ENCODE results near the gene SGSM2.

SGSM2 gene

DNA sequence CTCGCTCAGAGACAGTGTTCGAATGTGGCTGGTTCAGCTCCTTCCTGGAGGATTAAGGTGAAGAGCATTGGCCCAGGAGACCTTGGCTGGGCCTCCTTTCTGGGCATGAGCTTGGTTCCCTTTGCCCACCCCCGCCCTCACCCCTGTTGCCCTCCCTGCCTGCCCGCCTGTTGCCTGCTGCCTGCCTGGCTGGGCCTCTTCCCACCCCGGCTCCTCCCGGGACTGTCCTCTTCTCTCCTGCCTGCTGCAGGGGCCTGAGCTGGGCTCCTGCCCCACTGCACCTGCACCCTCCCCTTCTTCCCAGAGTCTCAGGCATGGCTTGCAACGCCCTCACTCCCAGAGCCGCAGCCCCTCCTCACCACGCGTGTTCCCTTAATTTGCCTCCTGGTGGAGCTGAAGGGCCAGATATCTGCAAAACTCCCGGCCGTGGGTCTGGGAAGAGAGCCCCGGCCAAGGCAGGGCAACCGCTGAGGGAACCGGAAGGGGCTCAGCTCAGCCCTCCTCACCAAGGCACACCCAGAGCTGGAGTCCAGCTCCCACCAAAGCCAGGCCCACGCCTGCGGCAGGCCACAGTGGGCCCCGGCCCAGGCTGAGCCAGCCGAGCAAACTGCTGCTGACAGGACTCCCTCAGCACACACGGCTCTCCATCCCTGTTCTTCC lies 32.4 kb downstream of the SGSM2 start:
- H3K4me3 ChIP-seq (replicated peaks; ENCODE audit: low read depth, low read length): no peak overlapping the region
- TF ChIP-seq, protein P1, sequence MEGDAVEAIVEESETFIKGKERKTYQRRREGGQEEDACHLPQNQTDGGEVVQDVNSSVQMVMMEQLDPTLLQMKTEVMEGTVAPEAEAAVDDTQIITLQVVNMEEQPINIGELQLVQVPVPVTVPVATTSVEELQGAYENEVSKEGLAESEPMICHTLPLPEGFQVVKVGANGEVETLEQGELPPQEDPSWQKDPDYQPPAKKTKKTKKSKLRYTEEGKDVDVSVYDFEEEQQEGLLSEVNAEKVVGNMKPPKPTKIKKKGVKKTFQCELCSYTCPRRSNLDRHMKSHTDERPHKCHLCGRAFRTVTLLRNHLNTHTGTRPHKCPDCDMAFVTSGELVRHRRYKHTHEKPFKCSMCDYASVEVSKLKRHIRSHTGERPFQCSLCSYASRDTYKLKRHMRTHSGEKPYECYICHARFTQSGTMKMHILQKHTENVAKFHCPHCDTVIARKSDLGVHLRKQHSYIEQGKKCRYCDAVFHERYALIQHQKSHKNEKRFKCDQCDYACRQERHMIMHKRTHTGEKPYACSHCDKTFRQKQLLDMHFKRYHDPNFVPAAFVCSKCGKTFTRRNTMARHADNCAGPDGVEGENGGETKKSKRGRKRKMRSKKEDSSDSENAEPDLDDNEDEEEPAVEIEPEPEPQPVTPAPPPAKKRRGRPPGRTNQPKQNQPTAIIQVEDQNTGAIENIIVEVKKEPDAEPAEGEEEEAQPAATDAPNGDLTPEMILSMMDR (IDR thresholded peaks at IDR 0.05; ENCODE audit: insufficient read depth, low read length, poor library complexity, severe bottlenecking): no peak
- no peak for DNase-seq (ENCODE audit: extremely low read depth, insufficient read length)
- H3K36me3 ChIP-seq (ENCODE audit: control insufficient read depth, insufficient read depth, low read length): peaks cover 2% of the 10 kb centered on the region
- H3K27me3 ChIP-seq (replicated peaks; ENCODE audit: control insufficient read depth, insufficient read depth, low read length): no peaks in the 10 kb centered on the region

DNA sequence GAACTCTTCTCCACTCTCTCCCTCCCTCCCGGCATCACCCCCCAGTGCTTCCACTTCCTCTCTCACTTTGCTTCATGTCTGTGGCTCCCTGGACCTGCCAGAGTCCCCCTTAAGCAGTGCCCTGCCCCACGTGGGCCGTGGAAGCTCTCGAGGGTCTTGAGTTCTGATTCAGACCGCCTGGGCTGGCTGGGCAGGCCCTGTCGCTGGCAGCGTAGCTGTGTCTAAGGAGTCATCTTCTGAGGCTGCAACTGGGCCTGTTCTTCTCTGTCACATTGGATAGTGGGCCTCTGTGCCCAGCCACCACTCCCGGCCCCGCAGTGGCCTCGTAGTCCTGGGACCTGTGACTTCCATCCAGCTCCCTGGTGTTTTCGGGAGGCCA lies 32.9 kb downstream of the SGSM2 start:
- Histone ChIP-seq H3K27me3 (replicated peaks; ENCODE audit: control insufficient read depth, insufficient read depth, low read length) (no peaks in the 10 kb centered on the region), H3K4me3 (replicated peaks; ENCODE audit: low read depth, low read length) (no peak overlapping the region), H3K36me3 (ENCODE audit: control insufficient read depth, insufficient read depth, low read length) (peaks cover 2% of the 10 kb centered on the region; the same call in 1 of the 2 replicates)
- TF ChIP-seq, protein P1 (IDR thresholded peaks at IDR 0.05; ENCODE audit: insufficient read depth, low read length, poor library complexity, severe bottlenecking): no peak
- no peak for DNase-seq (ENCODE audit: extremely low read depth, insufficient read length)

DNA sequence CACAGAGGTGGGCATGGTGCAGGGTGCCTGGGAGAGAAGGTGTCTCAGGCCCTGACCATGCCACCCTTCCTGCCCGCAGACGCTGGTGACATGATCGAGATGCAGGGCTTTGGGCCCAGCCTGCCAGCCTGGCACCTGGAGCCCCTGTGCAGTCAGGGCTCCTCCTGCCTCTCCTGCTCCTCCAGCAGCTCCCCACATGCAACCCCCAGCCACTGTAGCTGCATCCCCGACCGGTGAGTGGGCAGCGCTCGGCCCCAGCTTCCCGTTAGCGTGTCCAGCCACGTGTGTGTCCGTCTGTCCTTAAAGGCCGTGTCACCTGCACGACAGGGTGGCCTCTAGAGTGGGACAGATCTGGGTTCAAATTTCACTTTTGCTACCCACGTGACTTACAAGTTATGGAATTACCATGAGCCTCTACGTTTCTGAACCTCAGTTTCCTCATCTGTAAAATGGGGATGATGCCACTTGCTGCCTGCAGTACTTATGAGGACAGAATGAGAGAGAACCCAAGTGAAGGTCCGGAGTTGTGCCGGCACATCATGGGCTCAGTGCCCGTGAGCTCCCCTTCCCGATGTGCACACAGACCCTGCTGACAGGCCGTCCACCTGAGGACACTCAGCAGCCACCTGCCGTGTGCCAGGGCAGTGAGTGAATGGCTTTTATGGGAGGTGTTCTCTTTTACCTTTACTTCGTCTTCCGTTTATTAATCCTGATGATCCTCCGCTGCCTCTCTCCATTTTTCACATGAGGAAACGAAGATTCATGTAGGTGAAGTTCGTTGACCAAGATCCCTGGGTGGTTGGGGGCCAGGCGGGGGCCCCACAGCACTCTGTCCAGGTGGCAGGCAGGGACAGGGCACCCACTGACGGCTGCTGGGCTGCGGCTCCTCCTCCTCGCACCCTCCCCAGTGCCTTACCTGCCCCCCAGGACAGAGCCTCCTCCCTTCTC lies 34.2 kb downstream of the SGSM2 start:
- TF ChIP-seq, protein P1 (IDR thresholded peaks at IDR 0.05; ENCODE audit: insufficient read depth, low read length, poor library complexity, severe bottlenecking): no peak
- Histone ChIP-seq H3K4me3 (replicated peaks; ENCODE audit: low read depth, low read length) (no peak overlapping the region), H3K36me3 (ENCODE audit: control insufficient read depth, insufficient read depth, low read length) (peaks cover 2% of the 10 kb centered on the region; the same call in 1 of the 2 replicates), H3K27me3 (replicated peaks; ENCODE audit: control insufficient read depth, insufficient read depth, low read length) (no peaks in the 10 kb centered on the region)
- no peak for DNase-seq (ENCODE audit: extremely low read depth, insufficient read length)

DNA sequence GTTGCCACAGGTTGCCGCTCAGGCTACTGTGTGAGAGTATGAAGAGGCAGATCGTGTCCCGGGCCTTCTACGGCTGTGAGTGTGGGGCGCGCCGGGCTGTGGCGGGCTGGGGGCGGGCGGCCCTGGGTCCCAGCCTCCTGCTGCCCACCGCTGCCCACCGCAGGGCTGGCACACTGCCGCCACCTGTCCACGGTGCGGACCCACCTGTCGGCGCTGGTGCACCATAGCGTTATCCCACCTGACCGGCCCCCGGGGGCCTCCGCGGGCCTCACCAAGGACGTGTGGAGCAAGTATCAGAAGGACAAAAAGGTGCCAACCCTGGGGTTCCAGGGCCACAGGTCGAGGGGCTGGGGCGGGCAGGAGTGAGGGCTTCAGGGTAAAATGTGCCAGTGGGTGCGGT lies 34.9 kb downstream of the SGSM2 start:
- TF ChIP-seq, protein P1 (IDR thresholded peaks at IDR 0.05; ENCODE audit: insufficient read depth, low read length, poor library complexity, severe bottlenecking): no peak
- no peak for DNase-seq (ENCODE audit: extremely low read depth, insufficient read length)
- Histone ChIP-seq H3K27me3 (replicated peaks; ENCODE audit: control insufficient read depth, insufficient read depth, low read length) (no peaks in the 10 kb centered on the region), H3K36me3 (ENCODE audit: control insufficient read depth, insufficient read depth, low read length) (peaks cover 6% of the 10 kb centered on the region), H3K4me3 (replicated peaks; ENCODE audit: low read depth, low read length) (no peak overlapping the region)

DNA sequence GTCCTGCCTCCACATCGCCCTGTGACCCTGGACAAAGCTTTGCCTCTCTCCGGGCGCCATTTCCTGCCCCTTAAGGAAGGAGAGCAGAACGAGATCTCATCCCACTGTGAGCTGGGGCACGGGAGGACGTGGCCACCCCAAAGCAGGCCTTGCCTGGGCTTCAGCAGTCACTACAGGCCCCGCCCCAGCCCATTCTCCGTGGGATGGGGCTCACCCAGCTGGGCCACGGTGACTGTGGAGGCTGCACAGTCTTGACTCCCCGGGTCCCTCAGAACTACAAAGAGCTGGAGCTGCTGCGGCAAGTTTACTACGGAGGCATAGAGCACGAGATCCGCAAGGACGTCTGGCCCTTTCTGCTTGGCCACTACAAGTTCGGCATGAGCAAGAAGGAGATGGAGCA lies 35.4 kb downstream of the SGSM2 start:
- Histone ChIP-seq H3K36me3 (ENCODE audit: control insufficient read depth, insufficient read depth, low read length) (peaks cover 6% of the 10 kb centered on the region), H3K27me3 (replicated peaks; ENCODE audit: control insufficient read depth, insufficient read depth, low read length) (no peaks in the 10 kb centered on the region), H3K4me3 (replicated peaks; ENCODE audit: low read depth, low read length) (no peak overlapping the region)
- DNase-seq (ENCODE audit: extremely low read depth, insufficient read length): no peak
- TF ChIP-seq, protein P1 (IDR thresholded peaks at IDR 0.05; ENCODE audit: insufficient read depth, low read length, poor library complexity, severe bottlenecking): no peak

Data from GM06990 (cell line).